ENCODE data around the gene PEF1. TPM values are rescaled to one million over a fixed set of nuclear protein-coding genes. Genes with fewer than 3 reads are reported as not detected.

Gene PEF1
- total RNA-seq, 2 donors from 2014 or later = 51.4 to 59.1 TPM

DNA sequence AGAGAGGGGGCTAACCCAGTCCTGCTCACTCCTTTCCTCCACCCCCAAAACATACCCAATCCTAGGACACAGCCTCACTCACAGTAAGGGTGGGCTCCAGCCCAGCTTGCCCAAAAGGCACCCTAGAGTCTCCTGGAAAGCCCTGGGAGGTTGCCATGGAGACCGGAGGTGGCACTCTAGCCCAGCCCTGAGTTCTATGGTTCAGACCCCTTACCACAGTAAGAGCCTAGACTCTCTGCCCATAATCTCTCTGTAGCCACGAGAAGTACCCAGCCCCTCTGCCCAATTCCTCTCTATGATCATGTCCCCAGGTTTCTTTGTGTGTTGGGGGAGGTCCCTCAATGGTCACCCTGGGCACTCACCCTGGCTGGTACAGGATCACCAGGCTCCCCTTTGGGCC lies 44.7 kb upstream of the PEF1 start:
- H3K36me3 Mint-ChIP-seq (ENCODE audit: low read depth) = no peaks in the 10 kb centered on the region
- Histone ChIP-seq H3K4me1 (ENCODE audit: control insufficient read depth, insufficient read depth, low read length) (no peaks in the 10 kb centered on the region), H3K9ac (ENCODE audit: extremely low read depth, low read length, poor library complexity, severe bottlenecking) (no peak overlapping the region), H3K36me3 (ENCODE audit: control insufficient read depth, insufficient read depth, low read length) (no peaks in the 10 kb centered on the region), H3K27me3 (ENCODE audit: control insufficient read depth, insufficient read depth, low read length, poor library complexity, severe bottlenecking) (no peaks in the 10 kb centered on the region), H3K9me3 (ENCODE audit: control insufficient read depth, low read length) (no peaks in the 10 kb centered on the region), H3K27ac (ENCODE audit: low read depth, low read length) (no peak overlapping the region), H3K4me3 (ENCODE audit: low read length) (no peak overlapping the region)
- H3K9me3 Mint-ChIP-seq = no peaks in the 10 kb centered on the region
- DNase-seq = no peak
- H3K4me3 Mint-ChIP-seq = no peak overlapping the region
- H3K27ac Mint-ChIP-seq = no peak overlapping the region
- TF ChIP-seq, protein P1, sequence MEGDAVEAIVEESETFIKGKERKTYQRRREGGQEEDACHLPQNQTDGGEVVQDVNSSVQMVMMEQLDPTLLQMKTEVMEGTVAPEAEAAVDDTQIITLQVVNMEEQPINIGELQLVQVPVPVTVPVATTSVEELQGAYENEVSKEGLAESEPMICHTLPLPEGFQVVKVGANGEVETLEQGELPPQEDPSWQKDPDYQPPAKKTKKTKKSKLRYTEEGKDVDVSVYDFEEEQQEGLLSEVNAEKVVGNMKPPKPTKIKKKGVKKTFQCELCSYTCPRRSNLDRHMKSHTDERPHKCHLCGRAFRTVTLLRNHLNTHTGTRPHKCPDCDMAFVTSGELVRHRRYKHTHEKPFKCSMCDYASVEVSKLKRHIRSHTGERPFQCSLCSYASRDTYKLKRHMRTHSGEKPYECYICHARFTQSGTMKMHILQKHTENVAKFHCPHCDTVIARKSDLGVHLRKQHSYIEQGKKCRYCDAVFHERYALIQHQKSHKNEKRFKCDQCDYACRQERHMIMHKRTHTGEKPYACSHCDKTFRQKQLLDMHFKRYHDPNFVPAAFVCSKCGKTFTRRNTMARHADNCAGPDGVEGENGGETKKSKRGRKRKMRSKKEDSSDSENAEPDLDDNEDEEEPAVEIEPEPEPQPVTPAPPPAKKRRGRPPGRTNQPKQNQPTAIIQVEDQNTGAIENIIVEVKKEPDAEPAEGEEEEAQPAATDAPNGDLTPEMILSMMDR (conservative IDR thresholded peaks at IDR 0.05) = no peak
- WGBS, 2 experiments (ENCODE audit: insufficient coverage in 1 of 2, insufficient read length in 1 of 2) = 84% methylated on average over 2 of the region's 2 CpGs; no CpG with 5 or more reads in 1 of the 2 experiments
- no peaks in the 10 kb centered on the region for H3K27me3 Mint-ChIP-seq (ENCODE audit: insufficient read depth)
- H3K4me1 Mint-ChIP-seq = no peaks in the 10 kb centered on the region

- Mint-ChIP-seq H3K27ac (peak overlapping the region; percentile 36), H3K36me3 (ENCODE audit: low read depth) (no peaks in the 10 kb centered on the region), H3K9me3 (no peaks in the 10 kb centered on the region), H3K4me1 (no peaks in the 10 kb centered on the region), H3K27me3 (ENCODE audit: insufficient read depth) (no peaks in the 10 kb centered on the region), H3K4me3 (no peak overlapping the region)
- Histone ChIP-seq H3K9ac (ENCODE audit: extremely low read depth, low read length, poor library complexity, severe bottlenecking) (no peak overlapping the region), H3K36me3 (ENCODE audit: control insufficient read depth, insufficient read depth, low read length) (no peaks in the 10 kb centered on the region), H3K27me3 (ENCODE audit: control insufficient read depth, insufficient read depth, low read length, poor library complexity, severe bottlenecking) (no peaks in the 10 kb centered on the region), H3K4me3 (ENCODE audit: low read length) (no peak overlapping the region), H3K4me1 (ENCODE audit: control insufficient read depth, insufficient read depth, low read length) (no peaks in the 10 kb centered on the region), H3K27ac (ENCODE audit: low read depth, low read length) (no peak overlapping the region), H3K9me3 (ENCODE audit: control insufficient read depth, low read length) (no peaks in the 10 kb centered on the region)
- TF ChIP-seq, protein P1 (conservative IDR thresholded peaks at IDR 0.05) = no peak
- WGBS, 2 experiments (ENCODE audit: insufficient coverage in 1 of 2, insufficient read length in 1 of 2) = 89 to 93% methylated on average over 4 to 8 of the region's 8 CpGs
- DNase-seq = no peak
These were observed 43.7 kb upstream of the PEF1 start for GRCh38 chr1:31688233-31688918.

- TF ChIP-seq, protein P1 (conservative IDR thresholded peaks at IDR 0.05) = no peak
- Histone ChIP-seq H3K4me1 (ENCODE audit: control insufficient read depth, insufficient read depth, low read length) (no peaks in the 10 kb centered on the region), H3K9ac (ENCODE audit: extremely low read depth, low read length, poor library complexity, severe bottlenecking) (no peak overlapping the region), H3K27me3 (ENCODE audit: control insufficient read depth, insufficient read depth, low read length, poor library complexity, severe bottlenecking) (no peaks in the 10 kb centered on the region), H3K27ac (ENCODE audit: low read depth, low read length) (no peak overlapping the region), H3K4me3 (ENCODE audit: low read length) (no peak overlapping the region), H3K9me3 (ENCODE audit: control insufficient read depth, low read length) (no peaks in the 10 kb centered on the region), H3K36me3 (ENCODE audit: control insufficient read depth, insufficient read depth, low read length) (no peaks in the 10 kb centered on the region)
- 87 to 96% methylated on average over 6 to 8 of the region's 8 CpGs for WGBS, 2 experiments (ENCODE audit: insufficient coverage in 1 of 2, insufficient read length in 1 of 2)
- Mint-ChIP-seq H3K36me3 (ENCODE audit: low read depth) (no peaks in the 10 kb centered on the region), H3K4me3 (no peak overlapping the region), H3K27ac (no peak overlapping the region), H3K4me1 (no peaks in the 10 kb centered on the region), H3K9me3 (no peaks in the 10 kb centered on the region), H3K27me3 (ENCODE audit: insufficient read depth) (no peaks in the 10 kb centered on the region)
- no peak for DNase-seq
These were observed 42.9 kb upstream of the PEF1 start for GRCh38 chr1:31687601-31688000.

Measured in endodermal cell (in vitro differentiated cells).